ENCODE measurements around the gene FOXD1. TPM values are rescaled to one million over a fixed set of nuclear protein-coding genes. Genes with fewer than 3 reads are reported as not detected.

Gene FOXD1
- total RNA-seq, 1 donor from 2014 or later: 0.17 TPM

GRCh38 chr5:73438645-73439470 is 9.7 kb downstream of the FOXD1 start:
- DNase-seq: no peak

- no peak for DNase-seq
These were observed 10.6 kb downstream of the FOXD1 start for GRCh38 chr5:73437777-73438644.

DNA sequence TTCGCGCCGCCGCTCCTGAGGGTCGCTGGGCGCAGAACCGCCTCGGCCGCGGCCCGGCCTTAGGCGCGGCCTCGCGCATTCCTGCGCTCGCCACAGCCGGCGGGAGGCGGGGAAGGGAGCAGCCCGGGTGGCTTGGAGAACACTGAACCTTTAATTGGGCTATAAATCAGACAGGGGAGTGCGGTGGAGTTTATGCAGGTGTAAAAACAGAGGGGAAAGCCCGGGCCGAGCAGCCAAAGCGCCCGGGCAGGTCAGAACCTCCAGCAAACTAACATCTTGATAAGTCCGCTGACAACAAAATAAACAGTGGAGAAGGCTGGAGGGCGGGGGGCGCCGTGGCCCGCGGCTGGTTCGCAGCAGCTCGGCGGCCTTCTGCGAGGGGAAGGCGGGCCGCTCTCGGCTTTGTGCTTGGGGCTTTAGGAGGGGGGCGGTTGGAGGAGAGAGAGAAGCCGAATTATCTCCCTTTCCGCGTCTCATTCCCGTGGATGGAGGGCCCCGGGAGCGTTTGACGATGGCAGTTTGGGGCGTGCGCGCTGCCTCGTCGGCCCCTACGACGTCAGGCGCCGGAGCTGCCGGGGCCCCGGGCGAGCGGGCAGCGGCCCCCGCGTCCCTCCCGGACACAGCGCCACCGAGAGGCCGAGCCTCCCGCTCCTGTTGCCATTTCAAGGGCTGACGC is 11.3 kb downstream of the FOXD1 start:
- DNase-seq: peak; percentile 33

GRCh38 chr5:73436535-73437100 is 12.0 kb downstream of the FOXD1 start:
- no peak for DNase-seq

DNA sequence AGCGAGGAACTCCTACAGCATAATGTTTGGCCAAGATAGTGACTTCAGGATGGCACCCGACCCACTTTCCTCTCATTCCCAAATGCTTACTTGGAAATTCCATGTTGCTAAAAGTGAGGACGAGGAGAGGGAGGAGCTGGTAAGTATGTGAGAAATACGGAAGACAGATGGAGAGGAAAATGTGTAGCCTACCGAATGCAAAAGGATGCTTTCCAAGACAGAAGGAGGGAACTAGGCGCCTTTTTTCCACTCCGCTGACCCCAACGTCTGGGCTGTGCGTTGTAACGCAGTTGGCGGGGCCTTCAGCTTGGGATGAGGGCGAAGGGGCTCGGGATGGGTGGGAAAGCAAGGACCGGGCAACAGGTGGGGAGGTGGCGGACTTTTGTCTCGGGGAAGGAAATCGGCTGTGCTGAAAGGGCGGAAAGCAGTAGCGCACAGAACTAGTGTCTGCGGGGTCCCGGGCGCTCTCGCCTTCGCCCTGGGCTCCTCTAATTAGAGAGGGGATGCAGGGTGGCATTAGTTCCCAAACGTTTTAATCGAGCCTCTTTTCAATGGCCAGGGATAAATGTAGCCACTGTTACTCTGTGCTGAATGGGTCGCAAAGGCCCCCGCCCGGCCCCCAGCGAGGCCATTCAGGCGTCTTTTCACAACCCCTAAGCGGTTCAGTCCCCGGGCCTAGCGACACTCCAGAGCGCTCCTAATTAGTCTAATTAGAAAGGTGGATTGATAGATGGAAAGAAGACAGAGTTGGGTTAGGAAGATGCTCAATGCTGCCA is 12.6 kb downstream of the FOXD1 start:
- DNase-seq: no peak

GRCh38 chr5:73434907-73435306 is 13.7 kb downstream of the FOXD1 start:
- no peak for DNase-seq

- DNase-seq: no peak
These were observed 14.1 kb downstream of the FOXD1 start for GRCh38 chr5:73434461-73434860.

GRCh38 chr5:73433982-73434342 is 14.6 kb downstream of the FOXD1 start:
- DNase-seq: no peak

- DNase-seq: no peak
These were observed 15.2 kb downstream of the FOXD1 start for GRCh38 chr5:73433272-73433981.

GRCh38 chr5:73431204-73431851 is 17.2 kb downstream of the FOXD1 start:
- DNase-seq: no peak

- DNase-seq: no peak
These were observed 22.5 kb downstream of the FOXD1 start for GRCh38 chr5:73426034-73426433.

DNA sequence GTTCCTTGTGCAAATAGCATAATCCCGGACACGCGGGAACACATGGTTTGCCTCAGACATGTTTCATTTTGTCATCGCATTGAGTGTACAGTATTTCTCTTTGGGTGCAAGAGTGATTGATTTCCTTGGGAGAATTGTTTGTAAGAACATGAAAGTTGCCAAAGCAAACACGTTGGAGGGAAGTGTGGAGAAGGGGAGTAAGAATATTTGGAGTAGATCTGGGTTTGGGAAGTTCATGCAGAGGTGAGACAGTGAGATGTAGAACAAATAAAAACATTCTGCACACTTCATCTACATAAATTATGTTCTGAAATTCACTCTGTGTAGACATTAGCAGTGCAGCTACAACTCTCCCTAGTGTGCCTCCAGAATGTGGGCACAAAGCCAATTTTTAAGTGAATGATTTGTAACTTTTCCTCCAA is 24.0 kb downstream of the FOXD1 start:
- no peak for DNase-seq

- DNase-seq: no peak
These were observed 26.4 kb downstream of the FOXD1 start for GRCh38 chr5:73422164-73422563.

DNA sequence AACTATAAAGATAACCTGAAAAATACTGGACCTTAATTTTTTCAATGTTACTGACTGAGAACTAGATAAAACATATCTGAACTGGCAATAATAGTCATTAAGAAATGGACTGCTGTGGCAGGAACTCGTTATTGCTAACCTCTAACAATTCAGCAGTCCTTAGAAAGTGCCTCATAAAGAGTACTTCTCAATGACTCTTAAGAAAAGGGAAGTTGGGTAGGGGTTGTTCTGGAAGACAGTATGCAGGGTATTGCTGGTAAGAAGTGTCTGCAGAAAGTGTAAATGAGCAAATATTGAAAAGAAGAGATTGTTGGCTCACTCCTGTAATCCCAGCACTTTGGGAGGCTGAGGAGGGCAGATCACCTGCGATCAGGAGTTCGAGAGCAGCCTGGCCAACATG is 27.9 kb downstream of the FOXD1 start:
- no peak for DNase-seq

- peak; percentile 21 for DNase-seq
These were observed 28.8 kb downstream of the FOXD1 start for GRCh38 chr5:73419465-73420390.

GRCh38 chr5:73419117-73419464 is 29.5 kb downstream of the FOXD1 start:
- no peak for DNase-seq

- DNase-seq: no peak
These were observed 30.3 kb downstream of the FOXD1 start for GRCh38 chr5:73418244-73418691.

DNA sequence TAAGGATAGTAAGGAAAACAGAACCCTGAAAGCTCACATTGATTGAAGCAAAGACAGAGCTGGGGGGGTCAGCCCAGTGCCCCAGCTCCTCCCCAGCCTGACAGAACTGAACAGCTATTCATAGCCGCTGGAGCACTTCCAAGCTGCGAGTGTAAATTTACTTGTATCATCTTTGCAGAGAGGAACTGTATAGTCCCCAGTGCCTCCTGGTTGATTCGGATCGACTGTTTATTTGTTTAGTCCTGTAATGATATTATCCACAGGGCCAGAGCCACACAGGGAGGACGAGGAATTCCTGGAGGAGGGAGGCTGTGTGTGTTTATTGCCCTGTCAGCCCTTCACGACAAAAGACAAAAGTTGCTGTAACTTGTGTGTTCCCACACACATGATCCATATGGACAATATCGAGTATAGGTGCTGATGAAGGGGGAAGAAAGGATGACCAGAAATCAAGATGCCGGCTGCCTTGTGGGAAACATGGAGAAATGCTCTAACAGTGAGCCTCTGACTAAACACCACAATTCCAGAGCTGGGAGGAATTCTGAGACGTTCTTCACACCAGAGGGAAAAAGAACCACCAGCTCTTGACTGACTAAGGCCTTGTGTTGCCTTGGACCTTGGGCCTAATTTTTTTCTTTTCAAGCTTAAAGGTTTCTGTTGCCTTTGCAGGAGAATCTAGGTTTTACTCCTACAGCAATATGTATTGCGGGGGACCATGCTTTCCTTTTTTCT is 31.1 kb downstream of the FOXD1 start:
- no peak for DNase-seq

DNA sequence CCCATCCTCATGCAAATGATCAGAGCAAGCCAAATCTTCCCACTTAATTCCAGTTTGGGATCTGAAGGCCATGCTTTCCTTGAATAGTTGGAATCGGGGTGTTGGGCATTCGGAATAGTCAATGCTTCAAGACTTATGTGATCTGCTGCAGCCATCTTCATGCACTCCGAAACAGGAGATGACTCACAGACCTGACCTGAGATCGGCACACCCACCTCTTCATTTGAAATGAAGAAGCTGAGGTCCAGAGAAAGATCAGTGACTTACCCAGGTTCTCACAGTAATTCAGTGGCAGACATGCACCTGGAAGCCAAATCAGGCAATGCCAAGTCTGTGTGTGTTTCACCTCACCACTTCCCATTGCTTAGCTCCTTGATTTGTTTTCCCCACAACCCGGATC is 33.0 kb downstream of the FOXD1 start:
- no peak for DNase-seq
